Activated T-helper 1 cell treated with anti-CD3 and anti-CD28 coated beads, Interleukin-12 subunit alpha, Interleukin-12 subunit beta, Interleukin-2, Interleukin-4 antibody, amounts not matched to agents 30 ng/mL and 10 ng/mL and 1 ng/mL, durations not matched to agents 14 hours and 24 hours and 36 hours (primary cell): ENCODE measurements around the gene MED10. TPM values are rescaled to one million over a fixed set of nuclear protein-coding genes. Genes with fewer than 3 reads are reported as not detected.

Source experiments
- DNase-seq: peaks from one replicate; pipeline ENCODE4 v3.0.0; 2021; ENCODE audit warnings: low spot score
- H3K27ac Mint-ChIP-seq: one replicate; pipeline ENCODE4 v1.8.0; 2021; ENCODE audit warnings: mild to moderate bottlenecking, mixed read lengths
- H3K27me3 Mint-ChIP-seq: one replicate; pipeline ENCODE4 v1.8.0; 2022; ENCODE audit warnings: mild to moderate bottlenecking, moderate library complexity, mixed read lengths; ENCODE audit not compliant: insufficient read depth
- H3K36me3 Mint-ChIP-seq: one replicate; pipeline ENCODE4 v1.8.0; 2021; ENCODE audit warnings: low read depth, mixed read lengths
- H3K4me1 Mint-ChIP-seq: one replicate; pipeline ENCODE4 v1.8.0; 2021; ENCODE audit warnings: low read depth, mixed read lengths
- H3K4me3 Mint-ChIP-seq: one replicate; pipeline ENCODE4 v1.8.0; 2021; ENCODE audit warnings: mild to moderate bottlenecking, moderate library complexity, mixed read lengths
- H3K9me3 Mint-ChIP-seq: one replicate; pipeline ENCODE4 v1.8.0; 2021; ENCODE audit warnings: mixed read lengths
- intact Hi-C: fragments of 100-400 bp; cut with micrococcal nuclease; formaldehyde crosslinking; loops from one replicate; pipeline ENCODE4 v1.15.1; 2024
- total RNA-seq: library from RNA; stranded (reverse); gene quantifications from 2 replicates; pipeline ENCODE4 v1.2.3, GENCODE V29; 2022

MED10 gene
- total RNA-seq, 1 donor from 2014 or later = 67.1 TPM

- Mint-ChIP-seq H3K36me3 (no peaks in the 10 kb centered on the region), H3K4me3 (no peak overlapping the region), H3K27ac (no peak overlapping the region), H3K9me3 (no peaks in the 10 kb centered on the region), H3K4me1 (no peaks in the 10 kb centered on the region), H3K27me3 (no peaks in the 10 kb centered on the region)
- intact Hi-C loops = no loop called here
- no peak for DNase-seq
These were observed 30.7 kb downstream of the MED10 start for GRCh38 chr5:6347673-6348072.

- Mint-ChIP-seq H3K9me3 (no peaks in the 10 kb centered on the region), H3K27ac (no peak overlapping the region), H3K27me3 (no peaks in the 10 kb centered on the region), H3K4me3 (no peak overlapping the region), H3K4me1 (no peaks in the 10 kb centered on the region), H3K36me3 (no peaks in the 10 kb centered on the region)
- intact Hi-C loops = no loop called here
- DNase-seq = no peak
These were observed 31.2 kb downstream of the MED10 start for GRCh38 chr5:6347165-6347564.

DNA sequence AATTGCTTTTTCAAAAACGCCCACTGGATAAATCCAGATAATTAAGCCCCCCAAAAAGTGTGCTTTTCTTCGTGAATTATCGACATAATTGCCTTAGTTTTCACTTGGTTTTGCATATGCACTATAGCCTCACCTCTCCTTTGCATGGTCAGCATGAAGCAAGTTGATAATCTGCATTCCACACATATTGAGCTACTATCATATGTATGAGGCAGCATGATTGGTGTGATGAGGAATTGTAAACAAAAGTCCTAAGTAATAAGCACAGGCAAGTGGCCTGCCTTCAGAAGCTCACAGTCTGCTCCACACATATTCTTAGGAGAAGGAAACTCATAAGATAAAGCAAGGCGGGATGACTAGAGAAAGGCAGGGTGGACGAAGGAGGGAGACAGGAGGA, 33.8 kb downstream of the MED10 start:
- peaks cover 3% of the 10 kb centered on the region for H3K27me3 Mint-ChIP-seq
- H3K27ac Mint-ChIP-seq = no peak overlapping the region
- no peak overlapping the region for H3K4me3 Mint-ChIP-seq
- DNase-seq = no peak
- no peaks in the 10 kb centered on the region for H3K36me3 Mint-ChIP-seq
- intact Hi-C loops = no loop called here
- H3K4me1 Mint-ChIP-seq = no peaks in the 10 kb centered on the region
- H3K9me3 Mint-ChIP-seq = no peaks in the 10 kb centered on the region

- DNase-seq = no peak
- no peaks in the 10 kb centered on the region for H3K36me3 Mint-ChIP-seq
- no peaks in the 10 kb centered on the region for H3K4me1 Mint-ChIP-seq
- H3K4me3 Mint-ChIP-seq = no peak overlapping the region
- H3K27me3 Mint-ChIP-seq = peaks cover 3% of the 10 kb centered on the region
- no peak overlapping the region for H3K27ac Mint-ChIP-seq
- no peaks in the 10 kb centered on the region for H3K9me3 Mint-ChIP-seq
- intact Hi-C loops = no loop called here
These were observed 34.3 kb downstream of the MED10 start for GRCh38 chr5:6343951-6344592.

GRCh38 chr5:6342689-6343315, 35.5 kb downstream of the MED10 start:
- no peaks in the 10 kb centered on the region for H3K9me3 Mint-ChIP-seq
- no peak for DNase-seq
- no peak overlapping the region for H3K4me3 Mint-ChIP-seq
- no peaks in the 10 kb centered on the region for H3K4me1 Mint-ChIP-seq
- H3K27me3 Mint-ChIP-seq = peaks cover 3% of the 10 kb centered on the region
- H3K27ac Mint-ChIP-seq = no peak overlapping the region
- intact Hi-C loops = no loop called here
- no peaks in the 10 kb centered on the region for H3K36me3 Mint-ChIP-seq

DNA sequence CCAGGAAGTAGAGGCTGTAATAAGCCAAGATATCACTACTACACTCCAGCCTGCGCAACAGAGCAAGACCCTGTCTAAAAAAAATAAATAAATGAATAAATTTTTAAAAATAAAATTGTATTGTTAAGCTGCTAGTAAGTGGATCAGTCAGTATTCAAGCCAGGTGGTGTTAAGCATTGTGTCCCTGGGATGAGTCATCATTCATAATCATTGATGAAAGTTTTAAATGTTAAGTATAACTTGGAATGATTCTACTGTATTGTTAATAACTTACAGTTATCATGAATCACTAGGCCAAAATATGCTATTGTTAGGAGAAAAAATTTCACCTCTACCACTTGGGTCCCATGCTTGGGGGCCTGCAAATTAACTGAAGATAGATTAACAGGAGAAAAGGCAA, 38.2 kb downstream of the MED10 start:
- Mint-ChIP-seq H3K4me1 (no peaks in the 10 kb centered on the region), H3K36me3 (no peaks in the 10 kb centered on the region), H3K27ac (no peak overlapping the region), H3K9me3 (no peaks in the 10 kb centered on the region), H3K27me3 (peaks cover 3% of the 10 kb centered on the region), H3K4me3 (no peak overlapping the region)
- intact Hi-C loops = no loop called here
- DNase-seq = no peak

- H3K4me3 Mint-ChIP-seq = no peak overlapping the region
- no peak for DNase-seq
- no peak overlapping the region for H3K27ac Mint-ChIP-seq
- H3K27me3 Mint-ChIP-seq = peaks cover 5% of the 10 kb centered on the region
- H3K4me1 Mint-ChIP-seq = no peaks in the 10 kb centered on the region
- intact Hi-C loops = no loop called here
- no peaks in the 10 kb centered on the region for H3K9me3 Mint-ChIP-seq
- no peaks in the 10 kb centered on the region for H3K36me3 Mint-ChIP-seq
These were observed 39.5 kb downstream of the MED10 start for GRCh38 chr5:6338871-6339270.

- Mint-ChIP-seq H3K36me3 (no peaks in the 10 kb centered on the region), H3K27me3 (peaks cover 5% of the 10 kb centered on the region), H3K27ac (no peak overlapping the region), H3K4me1 (no peaks in the 10 kb centered on the region), H3K9me3 (no peaks in the 10 kb centered on the region), H3K4me3 (no peak overlapping the region)
- intact Hi-C loops = no loop called here
- no peak for DNase-seq
These were observed 40.2 kb downstream of the MED10 start for GRCh38 chr5:6338135-6338534.

- intact Hi-C loops = no loop called here
- peaks cover 15% of the 10 kb centered on the region for H3K9me3 Mint-ChIP-seq
- no peak overlapping the region for H3K27ac Mint-ChIP-seq
- no peaks in the 10 kb centered on the region for H3K36me3 Mint-ChIP-seq
- no peaks in the 10 kb centered on the region for H3K4me1 Mint-ChIP-seq
- no peak overlapping the region for H3K4me3 Mint-ChIP-seq
- no peak for DNase-seq
- H3K27me3 Mint-ChIP-seq = peaks cover 2% of the 10 kb centered on the region
These were observed 45.0 kb downstream of the MED10 start for GRCh38 chr5:6333182-6333905.

- H3K36me3 Mint-ChIP-seq = no peaks in the 10 kb centered on the region
- no peak overlapping the region for H3K4me3 Mint-ChIP-seq
- no peaks in the 10 kb centered on the region for H3K4me1 Mint-ChIP-seq
- H3K27me3 Mint-ChIP-seq = no peaks in the 10 kb centered on the region
- no peak overlapping the region for H3K27ac Mint-ChIP-seq
- DNase-seq = no peak
- intact Hi-C loops = no loop called here
- H3K9me3 Mint-ChIP-seq = peaks cover 15% of the 10 kb centered on the region
These were observed 50.2 kb downstream of the MED10 start for GRCh38 chr5:6328173-6328572.

GRCh38 chr5:6326776-6327175, 51.6 kb downstream of the MED10 start:
- no peaks in the 10 kb centered on the region for H3K36me3 Mint-ChIP-seq
- no peak for DNase-seq
- H3K4me3 Mint-ChIP-seq = no peak overlapping the region
- H3K9me3 Mint-ChIP-seq = peaks cover 15% of the 10 kb centered on the region
- no peaks in the 10 kb centered on the region for H3K4me1 Mint-ChIP-seq
- H3K27ac Mint-ChIP-seq = no peak overlapping the region
- intact Hi-C loops = no loop called here
- no peaks in the 10 kb centered on the region for H3K27me3 Mint-ChIP-seq

DNA sequence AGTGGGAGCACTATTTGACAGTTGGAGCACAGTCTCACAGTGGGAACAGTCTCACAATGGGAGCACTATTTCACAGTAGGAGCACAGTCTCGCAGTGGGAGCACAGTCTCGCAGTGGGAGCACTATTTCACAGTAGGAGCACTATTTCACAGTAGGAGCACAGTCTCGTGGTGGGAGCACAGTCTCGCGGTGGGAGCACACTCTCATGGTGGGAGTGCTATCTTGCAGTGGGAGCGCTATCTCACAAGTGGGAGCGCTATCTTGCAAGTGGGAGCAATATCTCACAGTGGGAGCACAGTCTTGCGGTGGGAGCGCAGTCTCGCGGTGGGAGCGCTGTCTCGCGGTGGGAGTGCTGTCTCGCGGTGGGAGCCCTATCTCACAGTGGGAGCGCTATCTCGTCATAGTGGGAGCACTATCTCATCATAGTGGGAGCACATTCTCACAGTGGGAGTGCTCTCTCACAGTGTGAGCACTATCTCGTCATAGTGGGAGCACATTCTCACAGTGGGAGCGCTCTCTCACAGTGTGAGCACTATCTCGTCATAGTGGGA, 56.1 kb downstream of the MED10 start:
- H3K27me3 Mint-ChIP-seq = no peaks in the 10 kb centered on the region
- H3K27ac Mint-ChIP-seq = no peak overlapping the region
- no peaks in the 10 kb centered on the region for H3K36me3 Mint-ChIP-seq
- no peak overlapping the region for H3K4me3 Mint-ChIP-seq
- no peak for DNase-seq
- H3K9me3 Mint-ChIP-seq = no peaks in the 10 kb centered on the region
- intact Hi-C loops = no loop called here
- no peaks in the 10 kb centered on the region for H3K4me1 Mint-ChIP-seq
